Measurements from ENCODE around the gene TMEM132D. TPM values are rescaled to one million over a fixed set of nuclear protein-coding genes. Genes with fewer than 3 reads are reported as not detected.

The TMEM132D gene
- total and polyA plus RNA-seq, 2 donors (not counting 3 experiments of a cell fraction or from before 2014, with no cell fraction given): not detected

DNA sequence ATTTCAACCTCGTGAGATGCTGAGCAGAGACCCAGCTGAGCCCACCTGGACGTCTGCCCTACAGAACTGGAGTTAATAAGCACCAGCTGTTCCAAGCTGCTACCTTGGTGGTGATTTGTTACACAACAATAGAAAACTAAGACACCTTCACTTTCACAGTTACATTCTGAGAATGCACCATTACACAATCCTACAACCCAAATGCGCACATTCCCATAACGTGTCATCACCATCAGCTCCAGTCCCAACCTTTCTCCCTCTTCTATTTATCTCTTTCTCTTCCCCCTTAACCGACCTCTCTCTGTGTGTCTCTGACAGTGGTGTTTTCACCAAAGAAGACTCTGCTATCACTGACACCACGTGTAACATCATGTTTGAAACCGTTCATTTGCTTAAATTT, 91.9 kb downstream of the TMEM132D start:
- POLR2A ChIA-PET: no interaction called here
- no peak for FAIRE-seq
- CTCF ChIA-PET: no interaction called here
- Histone ChIP-seq H4K20me1 (replicated peaks; ENCODE audit: control insufficient read depth, extremely low read depth, insufficient read depth, low read length) (no peaks in the 10 kb centered on the region), H3K4me2 (ENCODE audit: insufficient read depth, low read length) (no peak overlapping the region), H3K4me1 (ENCODE audit: control insufficient read depth, extremely low read depth, insufficient read depth, low read length) (no peaks in the 10 kb centered on the region), H3K9ac (replicated peaks; ENCODE audit: extremely low read depth, insufficient read depth, low read length) (no peak overlapping the region), H3K9me1 (replicated peaks; ENCODE audit: control insufficient read depth, extremely low read depth, insufficient read depth, low read length) (no peaks in the 10 kb centered on the region), H3K79me2 (ENCODE audit: control insufficient read depth, insufficient read depth, low read length) (no peaks in the 10 kb centered on the region), H3K27ac (ENCODE audit: insufficient read depth, low read depth, low read length) (no peak overlapping the region), H3K27me3 (ENCODE audit: control insufficient read depth in 2 of 2, insufficient read depth in 2 of 2, low read length in 2 of 2) (no peaks in the 10 kb centered on the region), H3K4me3 (replicated peaks in 1 of 3; ENCODE audit: insufficient read depth in 1 of 3, low read depth in 1 of 3, low read length in 3 of 3) (no peak overlapping the region), H3K36me3 (ENCODE audit: control insufficient read depth in 2 of 2, extremely low read depth in 1 of 2, insufficient read depth in 2 of 2, low read length in 2 of 2) (no peaks in the 10 kb centered on the region), H2AFZ (ENCODE audit: low read depth, low read length) (no peak overlapping the region), H3K9me3 (replicated peaks; ENCODE audit: control insufficient read depth, insufficient read depth, low read length) (peaks cover 8% of the 10 kb centered on the region)
- intact Hi-C loops (cut with micrococcal nuclease): no loop called here
- no TSS peak for BruUV-seq (replicated peaks)
- dilution Hi-C loops (cut with MboI; ENCODE audit: extremely low pct_ligation_motif_present, low sequenced_read_pairs): no loop called here
- no peak for DNase-seq (ENCODE audit: low read depth, low spot score)
- no peak for TF ChIP-seq POLR2AphosphoS5 (IDR thresholded peaks at IDR 0.05; ENCODE audit: insufficient read depth, low read depth, low read length)
- TF ChIP-seq GATA2 (IDR thresholded peaks at IDR 0.05; ENCODE audit: insufficient read depth, insufficient read length, low read depth, low read length): no peak
- TF ChIP-seq EZH2 (IDR thresholded peaks at IDR 0.05; ENCODE audit: borderline replicate concordance, low read depth, low read length, severe bottlenecking): no peak
- no peak for TF ChIP-seq MYC (IDR thresholded peaks at IDR 0.05; ENCODE audit: low read depth, low read length)
- no peak for TF ChIP-seq POLR2A (IDR thresholded peaks at IDR 0.05; ENCODE audit: low read depth, low read length)
- TF ChIP-seq JUN (IDR thresholded peaks at IDR 0.05; ENCODE audit: borderline replicate concordance, insufficient read depth, insufficient read length, low read depth): no peak
- TF ChIP-seq CTCF (IDR thresholded peaks at IDR 0.05; ENCODE audit: extremely low read depth in 1 of 2, insufficient read depth in 1 of 2, low read depth in 1 of 2, low read length in 2 of 2): no peak
- no peak for TF ChIP-seq FOS (IDR thresholded peaks at IDR 0.05; ENCODE audit: borderline replicate concordance, insufficient read depth, low read length)
- TF ChIP-seq, protein P1, sequence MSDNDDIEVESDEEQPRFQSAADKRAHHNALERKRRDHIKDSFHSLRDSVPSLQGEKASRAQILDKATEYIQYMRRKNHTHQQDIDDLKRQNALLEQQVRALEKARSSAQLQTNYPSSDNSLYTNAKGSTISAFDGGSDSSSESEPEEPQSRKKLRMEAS (IDR thresholded peaks at IDR 0.05; ENCODE audit: insufficient read depth, insufficient read length): no peak
